ENCODE data around the gene ADH6. TPM values are rescaled to one million over a fixed set of nuclear protein-coding genes. Genes with fewer than 3 reads are reported as not detected.
A peak's percentile ranks its signal among the peaks of the same experiment; 100 is the strongest.

Gene ADH6
- not detected in 2 replicates for total RNA-seq (2021)
- long read RNA-seq, result 0 reads

DNA sequence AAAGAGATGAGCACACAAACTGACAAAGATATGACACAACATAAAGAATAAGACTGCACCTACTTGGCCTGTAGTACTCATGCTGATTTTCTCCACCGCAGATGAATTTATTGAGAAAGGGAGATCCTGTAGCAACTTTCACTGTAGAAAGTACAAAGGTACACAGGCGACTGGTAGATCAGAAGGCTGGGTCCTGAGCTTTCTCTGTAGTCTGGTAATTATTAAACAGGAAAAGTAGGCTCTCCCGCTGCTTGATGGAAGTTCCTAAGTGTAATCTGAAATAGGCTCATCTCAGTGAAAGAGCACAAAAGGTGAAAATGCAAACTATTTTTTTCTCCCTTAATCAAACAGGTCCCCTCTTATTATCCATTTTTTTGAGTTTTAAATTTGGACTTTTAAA, at the start of gene ADH6:
ADH6 (minus strand) TSS at position 175 of the 400 bp plus-strand sequence; CDS start at position 81, 94 bp downstream.
- Histone ChIP-seq H3K79me2 (ENCODE audit: insufficient read depth, low read length) (no peaks in the 10 kb centered on the region), H4K91ac (ENCODE audit: insufficient read length, low read depth, low read length) (no peak within 1 kb of the TSS), H3K23ac (ENCODE audit: insufficient read length, low read depth, low read length) (no peak within 1 kb of the TSS), H4K5ac (ENCODE audit: insufficient read length, low read depth, low read length) (no peak within 1 kb of the TSS), H2AK5ac (ENCODE audit: insufficient read length, low read length) (no peak within 1 kb of the TSS), H2BK15ac (ENCODE audit: low read depth, low read length) (no peak within 1 kb of the TSS), H3K4me1 (ENCODE audit: insufficient read depth, low read length) (no peaks in the 10 kb centered on the region; the same call in 1 of the 2 replicates), H2BK20ac (ENCODE audit: low read depth, low read length, poor library complexity, severe bottlenecking) (no peak within 1 kb of the TSS), H3K23me2 (ENCODE audit: insufficient read length, low read depth, low read length, poor library complexity, severe bottlenecking) (no peaks in the 10 kb centered on the region), H3K56ac (ENCODE audit: insufficient read length, low read depth, low read length) (no peak within 1 kb of the TSS), H3K79me1 (ENCODE audit: insufficient read depth, low read depth, low read length, poor library complexity, severe bottlenecking) (no peaks in the 10 kb centered on the region), H3K4ac (ENCODE audit: low read depth, low read length) (no peak within 1 kb of the TSS), H3K27ac (ENCODE audit: insufficient read length, low read depth, low read length) (no peak within 1 kb of the TSS), H4K8ac (replicated peaks; ENCODE audit: insufficient read length, low read depth, low read length) (no peak within 1 kb of the TSS), H2BK12ac (ENCODE audit: insufficient read length, low read depth, low read length) (no peak within 1 kb of the TSS), H2BK5ac (ENCODE audit: insufficient read length, low read length) (no peak within 1 kb of the TSS), H3K14ac (ENCODE audit: insufficient read depth, low read length) (no peak within 1 kb of the TSS), H3K9ac (ENCODE audit: extremely low read depth, insufficient read length, low read length) (no peak within 1 kb of the TSS), H4K20me1 (ENCODE audit: control insufficient read depth, insufficient read depth, insufficient read length) (no peaks in the 10 kb centered on the region), H3K18ac (ENCODE audit: insufficient read length, low read depth, low read length) (no peak within 1 kb of the TSS), H3K4me2 (ENCODE audit: insufficient read depth, insufficient read length, low read length) (no peak within 1 kb of the TSS), H3T11ph (ENCODE audit: low read length) (no peak within 1 kb of the TSS), H2AFZ (ENCODE audit: low read length) (no peak within 1 kb of the TSS), H3K9me3 (ENCODE audit: control insufficient read depth, low read depth, low read length) (no peaks in the 10 kb centered on the region), H3K27me3 (ENCODE audit: insufficient read depth, low read length) (no peaks in the 10 kb centered on the region), H2BK120ac (ENCODE audit: low read depth, low read length, poor library complexity, severe bottlenecking) (no peak within 1 kb of the TSS)
- WGBS (ENCODE audit: extremely low coverage, insufficient read length, low lambda C conversion rate), result no CpG with 5 or more reads among the region's 3 CpGs
- no peak for TF ChIP-seq CTCF (conservative IDR thresholded peaks at IDR 0.05)
- Mint-ChIP-seq H3K27me3 (ENCODE audit: low read depth) (no peaks in the 10 kb centered on the region), H3K4me3 (no peak within 1 kb of the TSS; a peak in 1 of 5 replicates), H3K36me3 (ENCODE audit: insufficient read depth in 1 of 3, low read depth in 3 of 3) (peaks cover 0 to 7% (median 5%) of the 10 kb centered on the region in 3 experiments; a peak in 4 of 7 replicates), H3K27ac (peak within 1 kb of the TSS in 1 of 3 experiments; percentile 86; a peak in 2 of 7 replicates), H3K4me1 (peaks cover 12 to 15% of the 10 kb centered on the region in 2 experiments), H3K9me3 (peaks cover 4 to 5% of the 10 kb centered on the region in 2 experiments; a peak in 4 of 5 replicates)
- DNase-seq, result no peak

Data from H9 (cell line).